ENCODE data around the gene TRIM9. TPM values are rescaled to one million over a fixed set of nuclear protein-coding genes. Genes with fewer than 3 reads are reported as not detected.

TRIM9 gene
- total RNA-seq, 1 donor from 2014 or later: 31.2 TPM

DNA sequence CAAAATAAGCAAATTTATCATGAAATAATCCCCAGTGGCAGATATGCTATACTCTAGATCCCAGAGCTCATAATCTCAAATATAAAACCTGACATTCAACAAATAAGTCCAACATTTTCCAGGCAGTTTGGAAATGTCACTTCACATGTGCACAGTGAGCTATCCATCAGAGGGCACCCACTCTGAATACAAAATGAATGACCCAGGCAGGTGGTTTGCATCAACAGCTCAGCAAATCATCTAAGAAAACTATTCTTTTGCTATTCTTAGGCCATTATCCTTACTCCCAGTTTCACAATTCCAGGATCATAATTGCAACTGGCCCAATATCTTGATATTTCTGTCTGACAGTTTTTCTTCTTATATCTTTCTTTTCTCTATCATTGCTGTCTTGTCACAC, 38.5 kb downstream of the TRIM9 start:
- no peak for DNase-seq (ENCODE audit: low spot score)

DNA sequence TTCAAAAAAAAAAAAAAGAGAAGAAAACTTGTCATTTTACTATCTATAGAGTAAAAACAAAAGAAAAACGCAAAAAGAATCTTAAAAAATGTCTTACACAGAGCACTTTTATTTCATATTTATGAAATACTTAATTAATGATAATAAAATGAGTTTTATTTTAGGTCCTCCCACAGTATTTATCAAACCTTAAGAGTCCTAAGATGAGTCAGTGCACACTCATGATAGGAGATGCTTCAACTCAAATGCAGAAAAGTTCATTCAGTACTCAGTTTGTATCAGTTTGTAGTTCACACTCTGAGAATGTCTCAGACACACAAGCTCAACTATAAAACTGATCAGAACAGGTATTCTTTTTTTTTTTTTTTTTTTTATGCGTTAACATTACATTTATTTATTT, 41.7 kb downstream of the TRIM9 start:
- DNase-seq (ENCODE audit: low spot score): no peak

DNA sequence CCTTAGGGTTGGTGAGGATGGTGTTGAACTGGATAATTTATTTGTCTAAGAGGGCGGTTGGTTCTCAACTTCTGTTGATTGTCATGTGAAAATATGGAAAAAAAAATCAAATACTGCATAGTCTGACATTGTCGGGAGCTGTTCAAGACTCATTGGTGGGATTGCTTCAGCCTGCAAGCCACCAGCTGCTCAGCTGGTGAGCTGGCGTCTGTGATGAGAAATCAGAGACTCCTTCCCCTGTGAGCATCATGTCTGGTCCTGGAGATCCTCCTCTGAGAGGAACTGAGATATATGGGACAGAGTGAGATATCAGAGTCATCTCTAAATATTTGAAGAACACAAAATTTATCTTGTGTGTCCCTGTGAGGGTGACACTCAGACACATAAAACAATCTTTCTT, 49.9 kb downstream of the TRIM9 start:
- DNase-seq (ENCODE audit: low spot score): no peak

DNA sequence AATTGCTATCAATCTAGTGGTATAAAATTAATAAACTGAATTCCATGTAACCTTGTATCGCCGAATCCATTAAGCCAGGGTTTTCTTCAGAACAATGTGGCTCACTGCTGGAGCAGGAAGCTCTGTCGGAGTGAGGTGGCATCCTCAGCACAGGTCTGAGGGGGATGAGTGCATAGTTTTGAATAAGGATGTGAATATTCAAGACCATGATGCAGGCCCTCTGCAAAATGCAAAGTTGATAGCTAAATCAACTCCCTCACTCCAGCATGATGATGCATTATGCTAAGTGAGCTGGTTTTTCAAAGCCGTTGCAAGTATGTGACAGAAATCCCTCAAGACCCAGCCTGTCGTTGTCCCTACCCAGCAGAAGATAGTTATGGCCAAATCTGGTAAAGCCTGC, 53.0 kb downstream of the TRIM9 start:
- no peak for DNase-seq (ENCODE audit: low spot score)

- DNase-seq (ENCODE audit: low spot score): no peak
Observed at GRCh38 chr14:51041108-51041531, 53.8 kb downstream of the TRIM9 start.

DNA sequence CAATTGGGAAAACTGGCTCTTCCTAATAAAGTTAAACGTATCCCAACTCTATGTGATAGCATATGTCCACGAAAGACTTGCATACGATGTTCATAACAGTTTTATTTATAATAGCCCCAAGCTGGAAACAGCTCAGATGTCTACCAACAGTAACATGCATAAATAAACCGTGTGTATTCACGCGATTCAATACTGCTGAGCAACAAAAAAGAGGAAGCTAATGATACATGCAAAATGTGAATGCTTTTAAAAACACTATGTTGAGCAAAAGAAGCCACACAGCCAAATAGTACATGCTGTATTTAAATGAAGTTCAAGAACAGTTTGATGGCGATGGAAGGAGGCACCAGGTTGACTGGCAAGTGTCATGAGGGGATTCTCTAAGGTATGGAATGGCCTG, 55.7 kb downstream of the TRIM9 start:
- DNase-seq (ENCODE audit: low spot score): no peak

GRCh38 chr14:51035611-51036192, 59.2 kb downstream of the TRIM9 start:
- DNase-seq (ENCODE audit: low spot score): no peak

DNA sequence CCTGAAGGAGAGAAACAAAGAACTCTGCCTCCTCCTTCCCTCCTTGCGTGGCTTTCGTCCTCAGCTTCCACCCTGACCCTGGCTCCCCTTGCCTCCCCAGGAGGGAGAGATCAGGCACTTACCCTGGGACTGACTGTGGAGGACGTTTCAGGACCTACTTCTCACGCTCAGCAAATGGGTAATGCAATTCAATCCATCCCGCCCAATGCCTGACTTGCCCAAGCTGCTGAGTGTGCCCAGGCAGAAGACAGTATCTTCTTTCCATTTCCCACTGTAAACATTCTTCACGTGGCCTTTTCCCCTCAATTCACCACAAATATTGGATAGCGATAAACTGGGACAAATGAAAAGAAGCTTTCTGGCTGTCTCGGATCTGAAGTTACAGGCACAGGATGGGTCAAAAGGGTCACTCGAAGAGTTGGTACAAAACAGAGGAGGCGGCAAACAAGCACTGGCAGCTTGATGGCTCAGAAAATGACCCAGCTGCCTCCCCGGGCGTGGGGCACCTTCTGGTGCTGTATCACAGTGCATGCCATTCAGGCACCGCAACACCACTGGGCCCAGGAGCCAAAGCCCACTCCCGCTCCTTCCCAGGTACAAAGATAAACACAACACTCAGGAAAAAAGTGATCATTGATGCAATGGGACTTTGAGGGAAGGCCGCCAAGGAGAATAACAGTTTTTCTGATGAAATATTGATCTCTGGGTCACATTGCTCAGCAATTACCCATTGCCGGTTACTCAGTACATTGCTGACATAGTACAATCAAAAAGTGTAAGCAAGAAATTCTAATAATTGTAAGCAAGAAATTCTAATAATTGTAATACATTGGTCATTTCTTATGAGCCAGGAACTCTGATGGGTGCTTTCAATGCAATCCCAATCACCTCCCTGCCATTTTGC, 65.8 kb downstream of the TRIM9 start:
- DNase-seq (ENCODE audit: low spot score): no peak

GRCh38 chr14:51028361-51028760, 66.5 kb downstream of the TRIM9 start:
- DNase-seq (ENCODE audit: low spot score): no peak

DNA sequence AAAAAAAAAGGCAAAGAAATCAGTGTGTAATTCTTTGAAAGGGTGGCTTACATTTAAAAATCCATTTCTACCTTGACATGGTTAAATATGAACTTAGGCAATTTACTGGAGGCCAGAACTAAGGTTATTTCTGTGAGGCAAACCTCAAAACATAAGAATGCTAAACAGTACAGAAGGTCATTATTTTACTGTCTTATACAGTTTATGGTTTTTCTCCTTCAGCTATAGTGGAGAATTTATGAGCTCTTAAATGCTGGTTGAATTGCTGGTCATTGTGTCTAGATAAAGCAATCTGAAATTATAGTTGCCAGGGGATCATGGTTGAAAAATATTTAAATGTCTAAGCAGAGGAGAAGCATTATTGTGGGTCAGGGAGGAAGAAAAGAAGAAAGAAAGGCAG, 70.5 kb downstream of the TRIM9 start:
- no peak for DNase-seq (ENCODE audit: low spot score)

DNA sequence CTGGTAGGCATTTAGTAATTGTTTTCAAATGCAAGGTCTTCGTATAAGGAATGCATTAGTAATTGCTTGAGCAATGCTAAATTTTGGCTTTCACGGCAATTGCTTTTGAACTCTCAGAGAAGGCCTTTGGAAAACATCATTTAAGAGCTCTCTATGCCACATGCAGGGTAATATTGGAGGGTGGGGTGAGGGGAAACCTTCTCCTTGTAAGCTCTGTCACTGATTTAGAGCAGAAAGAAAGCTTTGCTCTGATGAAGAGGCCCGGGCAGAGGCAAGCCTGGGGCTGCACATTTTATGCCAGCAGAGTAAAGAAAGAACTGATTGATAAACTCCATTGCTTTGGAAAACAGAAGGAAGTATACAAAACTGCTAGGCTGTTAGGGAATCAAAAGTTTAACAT, 70.9 kb downstream of the TRIM9 start:
- no peak for DNase-seq (ENCODE audit: low spot score)

- DNase-seq (ENCODE audit: low spot score): no peak
Observed at GRCh38 chr14:51022769-51023168, 72.1 kb downstream of the TRIM9 start.

DNA sequence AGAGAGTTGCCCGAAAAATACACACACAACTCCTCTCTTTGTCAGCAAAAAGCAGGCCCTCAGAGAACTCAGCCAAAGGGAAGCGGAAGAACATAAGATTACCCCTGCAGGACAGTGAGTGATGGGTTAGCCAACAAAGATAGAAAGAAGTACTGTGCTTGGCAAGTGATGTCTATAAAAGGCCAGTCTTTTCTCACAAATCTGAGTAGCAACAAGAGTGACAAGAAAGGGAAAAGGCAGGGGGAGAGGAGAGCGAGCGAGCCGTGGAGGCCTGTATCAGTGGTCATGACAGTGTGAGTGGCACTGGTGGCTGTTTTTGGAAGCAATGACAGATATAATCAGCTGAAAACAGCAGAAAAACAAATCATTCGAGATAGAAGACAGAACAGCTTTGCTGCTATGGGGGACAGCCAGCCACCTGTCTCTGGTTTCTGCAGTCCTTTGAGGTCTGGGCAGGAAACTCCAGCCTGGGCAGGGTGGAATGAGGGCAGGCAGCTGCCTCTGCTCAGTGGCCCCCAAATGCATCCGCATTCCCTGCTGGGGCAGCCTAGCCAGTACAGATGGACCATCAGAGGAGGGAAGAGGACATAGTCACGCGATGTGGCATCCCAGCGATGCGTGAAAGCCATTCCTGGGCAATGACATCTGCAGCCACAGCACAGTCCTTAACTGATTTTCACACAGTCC, 74.7 kb downstream of the TRIM9 start:
- no peak for DNase-seq (ENCODE audit: low spot score)

- DNase-seq (ENCODE audit: low spot score): no peak
Observed at GRCh38 chr14:51019089-51019488, 75.8 kb downstream of the TRIM9 start.

- no peak for DNase-seq (ENCODE audit: low spot score)
Observed at GRCh38 chr14:51018521-51018920, 76.4 kb downstream of the TRIM9 start.

DNA sequence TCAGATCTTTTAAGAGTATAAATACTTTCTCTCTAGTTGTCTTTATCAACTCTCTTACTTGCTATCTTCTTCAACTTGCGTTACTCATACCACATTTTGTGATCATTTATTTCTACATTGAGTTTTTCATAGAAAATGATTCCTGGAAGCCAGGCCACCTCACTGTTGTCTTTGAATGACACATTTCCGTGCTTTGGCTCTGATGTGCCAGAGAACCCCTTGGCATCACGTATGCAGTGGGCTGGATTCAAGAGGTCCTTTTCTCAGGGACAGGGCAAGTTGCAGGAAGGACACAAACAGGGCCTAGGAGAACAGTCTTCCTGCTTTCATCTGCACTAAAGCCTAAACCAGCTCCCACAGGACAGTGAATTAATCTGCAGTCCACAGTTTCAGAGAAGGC, 80.3 kb downstream of the TRIM9 start:
- no peak for DNase-seq (ENCODE audit: low spot score)

DNA sequence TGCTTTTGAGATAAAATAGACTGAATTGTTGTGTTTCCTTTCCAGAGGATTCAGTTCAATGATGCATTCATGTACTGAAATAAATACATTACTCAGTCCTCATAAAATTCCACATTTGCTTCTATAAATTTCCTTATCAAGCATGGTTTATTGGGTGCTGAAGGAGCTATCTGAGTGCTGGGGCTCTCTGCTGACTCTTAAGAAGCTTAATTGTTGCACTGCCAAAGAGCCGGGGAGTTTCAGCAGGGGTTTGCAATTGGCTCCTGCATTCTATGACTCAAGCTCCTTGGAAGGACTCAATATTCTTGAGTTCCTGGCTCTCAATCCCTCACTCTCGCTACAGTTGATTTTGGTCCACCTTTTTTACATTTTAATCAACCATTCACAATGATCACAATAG, 80.8 kb downstream of the TRIM9 start:
- DNase-seq (ENCODE audit: low spot score): no peak

- no peak for DNase-seq (ENCODE audit: low spot score)
Observed at GRCh38 chr14:51012055-51012454, 82.8 kb downstream of the TRIM9 start.

- DNase-seq (ENCODE audit: low spot score): no peak
Observed at GRCh38 chr14:51008446-51008845, 86.5 kb downstream of the TRIM9 start.

- no peak for DNase-seq (ENCODE audit: low spot score)
Observed at GRCh38 chr14:51006781-51007211, 88.1 kb downstream of the TRIM9 start.

GRCh38 chr14:51006324-51006723, 88.6 kb downstream of the TRIM9 start:
- DNase-seq (ENCODE audit: low spot score): no peak

DNA sequence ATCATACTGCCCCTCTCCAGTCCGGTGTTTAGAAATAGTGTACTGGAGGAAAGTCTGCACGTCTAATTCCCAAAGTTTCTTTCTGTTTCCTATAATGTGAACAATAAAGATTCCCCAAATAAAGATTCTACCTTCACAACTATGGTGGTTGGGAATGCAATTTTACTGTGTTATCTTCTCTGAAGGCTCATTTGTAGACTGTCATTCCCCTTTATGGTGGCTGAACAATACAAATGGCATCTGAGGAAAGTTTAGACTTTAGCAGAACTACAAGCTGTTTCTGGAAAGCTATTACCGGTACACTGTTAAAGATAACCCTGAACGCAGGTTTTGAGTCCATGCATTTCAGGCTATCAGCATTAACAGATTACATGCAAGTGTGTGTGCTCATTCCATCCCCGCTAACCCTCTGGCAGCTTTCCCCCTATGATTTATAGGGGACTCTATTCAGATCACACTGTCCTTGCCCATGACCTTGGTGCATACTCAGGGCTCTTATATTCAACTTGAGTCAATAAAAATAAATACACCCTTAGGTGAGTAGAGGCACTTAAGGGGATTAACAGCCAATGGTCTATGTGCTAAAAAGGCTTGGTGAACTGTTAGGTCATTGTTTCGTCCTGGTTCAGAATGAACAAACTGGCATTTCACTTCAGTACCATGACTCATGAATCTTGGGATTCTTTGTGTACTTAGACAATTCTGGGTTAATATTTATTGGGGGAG, 89.9 kb downstream of the TRIM9 start:
- DNase-seq (ENCODE audit: low spot score): no peak
